K562 (cell line): ENCODE data around the gene MEAF6.

ENCODE experiments used
- CBX8 ChIP-seq: fragments of 200-600 bp; sonication (generic); IDR thresholded peaks from 2 replicates; pipeline ENCODE4 v1.6.1; 2012; ENCODE audit warnings: borderline replicate concordance, mixed run types, low read depth, mild to moderate bottlenecking, moderate library complexity, mixed read lengths, low read length, control low read depth, inconsistent platforms; ENCODE audit not compliant: poor library complexity, severe bottlenecking; ENCODE audit errors: extremely low read depth
- CCNT2 ChIP-seq: IDR thresholded peaks from 2 replicates; pipeline ENCODE4 v1.6.1; 2011; ENCODE audit warnings: borderline replicate concordance, low read depth, mild to moderate bottlenecking, moderate library complexity, mixed read lengths, low read length; ENCODE audit not compliant: insufficient read length; ENCODE audit errors: extremely low read depth
- CHD2 ChIP-seq: IDR thresholded peaks from 2 replicates; pipeline ENCODE4 v1.6.1; 2011; ENCODE audit warnings: low read depth, low read length
- EZH2 ChIP-seq: IDR thresholded peaks from 2 replicates; pipeline ENCODE4 v1.6.1; 2012; ENCODE audit warnings: low read depth, mild to moderate bottlenecking, inconsistent platforms, low read length, borderline replicate concordance
- GABPA ChIP-seq: fragments of 200-800 bp; sonication (Bioruptor generic); conservative IDR thresholded peaks from 2 replicates; pipeline ENCODE4 v1.6.1; 2016; ENCODE audit warnings: low read depth, missing genetic modification characterization, missing compliant biosample characterization
- GTF2F1 ChIP-seq: IDR thresholded peaks from 2 replicates; pipeline ENCODE4 v1.6.1; 2011; ENCODE audit warnings: low read depth, low read length, improper control_type of control experiment
- HDAC1 ChIP-seq, 2 experiments: fragments of 450-650 bp; IDR thresholded peaks; 2 replicates each; pipeline ENCODE4 v1.6.1; 2016 to 2017; ENCODE audit warnings: inconsistent platforms in 1 of 2, mild to moderate bottlenecking in 1 of 2, moderate library complexity in 1 of 2
- NUFIP1 ChIP-seq: fragments of 450-650 bp; IDR thresholded peaks from 2 replicates; pipeline ENCODE4 v1.6.1; 2018; ENCODE audit not compliant: partially characterized antibody
- POLR2AphosphoS2 ChIP-seq: IDR thresholded peaks from 2 replicates; pipeline ENCODE4 v1.6.1; 2012; ENCODE audit warnings: low read length, improper control_type of control experiment
- TEAD1 ChIP-seq, 2 experiments: fragments of 450-650 bp in 1 of 2; sonication (generic) in 1 of 2; formaldehyde crosslinking; IDR thresholded peaks; 2 replicates each; pipeline versions ENCODE4 v1.4.0 to v1.8.0; 2020 to 2022; ENCODE audit warnings: mild to moderate bottlenecking in 2 of 2, missing genetic modification reagents in 1 of 2
- ZBED1 ChIP-seq: IDR thresholded peaks from 2 replicates; pipeline ENCODE4 v1.6.1; 2014
- TF ChIP-seq, protein P1 (sequence below): sonication (generic); formaldehyde crosslinking; IDR thresholded peaks from 2 replicates; pipeline ENCODE4 v1.8.0; 2023; ENCODE audit warnings: missing genetic modification reagents, mild to moderate bottlenecking, borderline replicate concordance
- TF ChIP-seq, protein P2 (sequence below): sonication (generic); formaldehyde crosslinking; IDR thresholded peaks from 2 replicates; pipeline ENCODE4 v1.4.0; 2020; ENCODE audit warnings: mild to moderate bottlenecking, missing genetic modification reagents
- TF ChIP-seq, protein P3 (sequence below): IDR thresholded peaks from 3 replicates; pipeline ENCODE4 v1.6.1; 2011; ENCODE audit warnings: borderline replicate concordance, mild to moderate bottlenecking, moderate library complexity; ENCODE audit not compliant: insufficient read length; ENCODE audit errors: extremely low read depth

DNA sequence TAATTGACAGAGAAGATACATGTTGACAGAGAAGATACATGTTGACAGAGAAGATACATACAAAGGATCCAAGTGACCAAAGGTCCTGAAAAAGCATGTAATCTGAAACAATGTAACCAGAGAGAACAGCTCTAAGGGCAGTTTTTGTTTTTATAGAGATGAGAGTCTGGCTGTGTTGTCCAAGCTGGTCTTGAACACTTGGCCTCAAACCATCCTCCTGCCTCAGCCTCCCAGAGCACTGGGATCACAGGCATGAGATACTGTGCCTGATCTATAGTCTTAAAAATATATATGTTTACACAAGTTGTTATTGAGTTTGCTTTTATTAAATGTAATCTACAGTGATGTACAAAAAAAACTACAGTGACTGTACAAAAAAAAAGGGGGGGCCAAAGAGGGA, 12.5 kb downstream of the MEAF6 start:
- TF ChIP-seq HDAC1 (IDR thresholded peaks at IDR 0.05): no peak
- no peak for TF ChIP-seq NUFIP1
- TF ChIP-seq, protein P1, sequence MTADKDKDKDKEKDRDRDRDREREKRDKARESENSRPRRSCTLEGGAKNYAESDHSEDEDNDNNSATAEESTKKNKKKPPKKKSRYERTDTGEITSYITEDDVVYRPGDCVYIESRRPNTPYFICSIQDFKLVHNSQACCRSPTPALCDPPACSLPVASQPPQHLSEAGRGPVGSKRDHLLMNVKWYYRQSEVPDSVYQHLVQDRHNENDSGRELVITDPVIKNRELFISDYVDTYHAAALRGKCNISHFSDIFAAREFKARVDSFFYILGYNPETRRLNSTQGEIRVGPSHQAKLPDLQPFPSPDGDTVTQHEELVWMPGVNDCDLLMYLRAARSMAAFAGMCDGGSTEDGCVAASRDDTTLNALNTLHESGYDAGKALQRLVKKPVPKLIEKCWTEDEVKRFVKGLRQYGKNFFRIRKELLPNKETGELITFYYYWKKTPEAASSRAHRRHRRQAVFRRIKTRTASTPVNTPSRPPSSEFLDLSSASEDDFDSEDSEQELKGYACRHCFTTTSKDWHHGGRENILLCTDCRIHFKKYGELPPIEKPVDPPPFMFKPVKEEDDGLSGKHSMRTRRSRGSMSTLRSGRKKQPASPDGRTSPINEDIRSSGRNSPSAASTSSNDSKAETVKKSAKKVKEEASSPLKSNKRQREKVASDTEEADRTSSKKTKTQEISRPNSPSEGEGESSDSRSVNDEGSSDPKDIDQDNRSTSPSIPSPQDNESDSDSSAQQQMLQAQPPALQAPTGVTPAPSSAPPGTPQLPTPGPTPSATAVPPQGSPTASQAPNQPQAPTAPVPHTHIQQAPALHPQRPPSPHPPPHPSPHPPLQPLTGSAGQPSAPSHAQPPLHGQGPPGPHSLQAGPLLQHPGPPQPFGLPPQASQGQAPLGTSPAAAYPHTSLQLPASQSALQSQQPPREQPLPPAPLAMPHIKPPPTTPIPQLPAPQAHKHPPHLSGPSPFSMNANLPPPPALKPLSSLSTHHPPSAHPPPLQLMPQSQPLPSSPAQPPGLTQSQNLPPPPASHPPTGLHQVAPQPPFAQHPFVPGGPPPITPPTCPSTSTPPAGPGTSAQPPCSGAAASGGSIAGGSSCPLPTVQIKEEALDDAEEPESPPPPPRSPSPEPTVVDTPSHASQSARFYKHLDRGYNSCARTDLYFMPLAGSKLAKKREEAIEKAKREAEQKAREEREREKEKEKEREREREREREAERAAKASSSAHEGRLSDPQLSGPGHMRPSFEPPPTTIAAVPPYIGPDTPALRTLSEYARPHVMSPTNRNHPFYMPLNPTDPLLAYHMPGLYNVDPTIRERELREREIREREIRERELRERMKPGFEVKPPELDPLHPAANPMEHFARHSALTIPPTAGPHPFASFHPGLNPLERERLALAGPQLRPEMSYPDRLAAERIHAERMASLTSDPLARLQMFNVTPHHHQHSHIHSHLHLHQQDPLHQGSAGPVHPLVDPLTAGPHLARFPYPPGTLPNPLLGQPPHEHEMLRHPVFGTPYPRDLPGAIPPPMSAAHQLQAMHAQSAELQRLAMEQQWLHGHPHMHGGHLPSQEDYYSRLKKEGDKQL (CRISPR knock-in tag): no peak
- no peak for TF ChIP-seq GTF2F1
- TF ChIP-seq CBX8: no peak
- TF ChIP-seq, protein P2, sequence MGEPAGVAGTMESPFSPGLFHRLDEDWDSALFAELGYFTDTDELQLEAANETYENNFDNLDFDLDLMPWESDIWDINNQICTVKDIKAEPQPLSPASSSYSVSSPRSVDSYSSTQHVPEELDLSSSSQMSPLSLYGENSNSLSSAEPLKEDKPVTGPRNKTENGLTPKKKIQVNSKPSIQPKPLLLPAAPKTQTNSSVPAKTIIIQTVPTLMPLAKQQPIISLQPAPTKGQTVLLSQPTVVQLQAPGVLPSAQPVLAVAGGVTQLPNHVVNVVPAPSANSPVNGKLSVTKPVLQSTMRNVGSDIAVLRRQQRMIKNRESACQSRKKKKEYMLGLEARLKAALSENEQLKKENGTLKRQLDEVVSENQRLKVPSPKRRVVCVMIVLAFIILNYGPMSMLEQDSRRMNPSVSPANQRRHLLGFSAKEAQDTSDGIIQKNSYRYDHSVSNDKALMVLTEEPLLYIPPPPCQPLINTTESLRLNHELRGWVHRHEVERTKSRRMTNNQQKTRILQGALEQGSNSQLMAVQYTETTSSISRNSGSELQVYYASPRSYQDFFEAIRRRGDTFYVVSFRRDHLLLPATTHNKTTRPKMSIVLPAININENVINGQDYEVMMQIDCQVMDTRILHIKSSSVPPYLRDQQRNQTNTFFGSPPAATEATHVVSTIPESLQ (CRISPR knock-in tag): no peak
- no peak for TF ChIP-seq POLR2AphosphoS2
- TF ChIP-seq GABPA (tag): no peak
- no peak for TF ChIP-seq CCNT2
- TF ChIP-seq TEAD1 (CRISPR knock-in tag; IDR thresholded peaks at IDR 0.05): no peak
- no peak for TF ChIP-seq CHD2
- TF ChIP-seq, protein P3, sequence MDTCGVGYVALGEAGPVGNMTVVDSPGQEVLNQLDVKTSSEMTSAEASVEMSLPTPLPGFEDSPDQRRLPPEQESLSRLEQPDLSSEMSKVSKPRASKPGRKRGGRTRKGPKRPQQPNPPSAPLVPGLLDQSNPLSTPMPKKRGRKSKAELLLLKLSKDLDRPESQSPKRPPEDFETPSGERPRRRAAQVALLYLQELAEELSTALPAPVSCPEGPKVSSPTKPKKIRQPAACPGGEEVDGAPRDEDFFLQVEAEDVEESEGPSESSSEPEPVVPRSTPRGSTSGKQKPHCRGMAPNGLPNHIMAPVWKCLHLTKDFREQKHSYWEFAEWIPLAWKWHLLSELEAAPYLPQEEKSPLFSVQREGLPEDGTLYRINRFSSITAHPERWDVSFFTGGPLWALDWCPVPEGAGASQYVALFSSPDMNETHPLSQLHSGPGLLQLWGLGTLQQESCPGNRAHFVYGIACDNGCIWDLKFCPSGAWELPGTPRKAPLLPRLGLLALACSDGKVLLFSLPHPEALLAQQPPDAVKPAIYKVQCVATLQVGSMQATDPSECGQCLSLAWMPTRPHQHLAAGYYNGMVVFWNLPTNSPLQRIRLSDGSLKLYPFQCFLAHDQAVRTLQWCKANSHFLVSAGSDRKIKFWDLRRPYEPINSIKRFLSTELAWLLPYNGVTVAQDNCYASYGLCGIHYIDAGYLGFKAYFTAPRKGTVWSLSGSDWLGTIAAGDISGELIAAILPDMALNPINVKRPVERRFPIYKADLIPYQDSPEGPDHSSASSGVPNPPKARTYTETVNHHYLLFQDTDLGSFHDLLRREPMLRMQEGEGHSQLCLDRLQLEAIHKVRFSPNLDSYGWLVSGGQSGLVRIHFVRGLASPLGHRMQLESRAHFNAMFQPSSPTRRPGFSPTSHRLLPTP: no peak
- no peak for TF ChIP-seq ZBED1
- TF ChIP-seq EZH2: no peak
